Ectodermal cell (in vitro differentiated cells): ENCODE measurements around the gene SPOCD1.
"Not testable (repeated sequence)": the region's sequence is repeated elsewhere in the genome, so short reads cannot be mapped to it uniquely, and the experiment has no call there.

Experiments used
- H3K27ac ChIP-seq: 2 replicates; pipeline ENCODE4 v1.7.0; 2013; ENCODE audit warnings: mild to moderate bottlenecking, low read depth, low read length; ENCODE audit not compliant: insufficient read depth, poor library complexity, severe bottlenecking
- H3K27me3 ChIP-seq: 2 replicates; pipeline ENCODE4 v1.7.0; 2013; ENCODE audit warnings: mild to moderate bottlenecking, low read length; ENCODE audit not compliant: insufficient read depth, control insufficient read depth, poor library complexity, severe bottlenecking
- H3K36me3 ChIP-seq: one replicate; pipeline ENCODE4 v1.7.0; 2013; ENCODE audit warnings: low read length; ENCODE audit not compliant: control insufficient read depth, insufficient read depth
- H3K4me1 ChIP-seq: one replicate; pipeline ENCODE4 v1.7.0; 2013; ENCODE audit warnings: low read length; ENCODE audit not compliant: control insufficient read depth, insufficient read depth
- H3K4me3 ChIP-seq: 2 replicates; pipeline ENCODE4 v1.7.0; 2013; ENCODE audit warnings: low read depth, low read length, control low read depth; ENCODE audit not compliant: insufficient read depth
- H3K9me3 ChIP-seq: 2 replicates; pipeline ENCODE4 v1.7.0; 2013; ENCODE audit warnings: mild to moderate bottlenecking, low read length, moderate library complexity; ENCODE audit not compliant: control insufficient read depth
- WGBS, 2 experiments: methylation state at CpG; one replicate each; pipeline ENCODE4 v1.1.7; 2013; ENCODE audit warnings: missing lambda C conversion rate in 2 of 2; 5-methylcytosine and 5-hydroxymethylcytosine counted together

Gene SPOCD1

GRCh38 chr1:31830065-31830464 lies 14.2 kb upstream of the SPOCD1 start:
- no peaks in the 10 kb centered on the region for H3K9me3 ChIP-seq
- H3K36me3 ChIP-seq: no peaks in the 10 kb centered on the region
- H3K27ac ChIP-seq: no peak overlapping the region
- no peaks in the 10 kb centered on the region for H3K27me3 ChIP-seq
- 93 to 94% methylated on average over 10 of the region's 10 CpGs for WGBS, 2 experiments
- no peaks in the 10 kb centered on the region for H3K4me1 ChIP-seq
- no peak overlapping the region for H3K4me3 ChIP-seq

- 94 to 95% methylated on average over 15 of the region's 15 CpGs for WGBS, 2 experiments
- Histone ChIP-seq H3K27me3 (no peaks in the 10 kb centered on the region), H3K4me1 (no peaks in the 10 kb centered on the region)
These were observed 13.3 kb upstream of the SPOCD1 start for GRCh38 chr1:31828926-31829690.

GRCh38 chr1:31828341-31828740 lies 12.5 kb upstream of the SPOCD1 start:
- no peaks in the 10 kb centered on the region for H3K27me3 ChIP-seq
- H3K27ac ChIP-seq: no peak overlapping the region
- no peaks in the 10 kb centered on the region for H3K4me1 ChIP-seq
- WGBS, 2 experiments: 83 to 85% methylated on average over 8 of the region's 8 CpGs
- no peaks in the 10 kb centered on the region for H3K36me3 ChIP-seq
- H3K4me3 ChIP-seq: no peak overlapping the region
- no peaks in the 10 kb centered on the region for H3K9me3 ChIP-seq

More at GRCh38 chr1:31828926-31829690, 13.3 kb upstream of the SPOCD1 start:
- H3K27ac ChIP-seq: no peak overlapping the region
- H3K9me3 ChIP-seq: no peaks in the 10 kb centered on the region
- no peaks in the 10 kb centered on the region for H3K36me3 ChIP-seq
- no peak overlapping the region for H3K4me3 ChIP-seq

DNA sequence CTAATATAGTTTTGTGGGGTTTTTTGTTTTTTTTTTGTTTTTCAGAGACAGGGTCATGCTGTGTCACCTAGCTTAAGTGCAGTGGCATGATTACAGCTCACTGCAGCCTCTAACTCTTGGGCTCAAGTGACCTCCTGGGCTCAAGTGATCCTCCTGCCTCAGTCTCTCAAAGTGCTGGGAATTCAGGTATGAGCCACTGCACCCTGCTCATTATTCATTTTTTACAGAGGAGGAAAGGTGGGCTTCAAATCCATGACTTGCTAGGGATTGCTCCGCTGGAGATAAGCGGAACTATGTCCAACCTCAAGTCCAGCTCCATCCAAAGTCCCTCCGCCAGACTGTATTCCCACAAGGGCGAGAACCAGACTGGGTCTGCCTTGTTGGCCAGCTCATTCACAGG lies 8.0 kb upstream of the SPOCD1 start:
- H3K4me1 ChIP-seq: no peaks in the 10 kb centered on the region
- WGBS, 2 experiments: 94 to 96% methylated on average over 4 of the region's 4 CpGs
- no peak overlapping the region for H3K4me3 ChIP-seq
- no peaks in the 10 kb centered on the region for H3K9me3 ChIP-seq
- no peak overlapping the region for H3K27ac ChIP-seq
- H3K36me3 ChIP-seq: no peaks in the 10 kb centered on the region
- H3K27me3 ChIP-seq: no peaks in the 10 kb centered on the region

- Histone ChIP-seq H3K4me1 (no peaks in the 10 kb centered on the region), H3K36me3 (no peaks in the 10 kb centered on the region), H3K27me3 (no peaks in the 10 kb centered on the region), H3K9me3 (no peaks in the 10 kb centered on the region), H3K27ac (no peak overlapping the region), H3K4me3 (no peak overlapping the region)
- WGBS, 2 experiments: 90 to 92% methylated on average over 3 of the region's 3 CpGs
These were observed 6.9 kb upstream of the SPOCD1 start for GRCh38 chr1:31822766-31823165.

DNA sequence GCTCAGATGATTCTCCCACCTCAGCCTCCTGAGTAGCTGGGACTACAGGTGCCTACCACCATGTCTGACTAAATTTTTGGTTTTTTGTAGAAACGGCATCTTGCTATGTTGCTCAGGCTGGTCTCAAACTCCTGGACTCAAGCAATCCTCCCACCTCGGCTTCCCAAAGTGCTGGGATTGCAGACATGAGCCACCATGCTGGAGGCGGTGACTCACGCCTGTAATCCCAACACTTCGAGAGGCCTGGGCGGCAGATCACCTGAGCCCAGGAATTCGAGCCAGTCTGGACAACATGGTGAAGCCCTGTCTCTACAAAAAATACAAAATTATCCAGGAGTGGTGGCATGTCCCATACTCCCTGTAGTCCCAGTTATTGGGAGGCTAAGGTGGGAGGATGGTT lies 4.4 kb upstream of the SPOCD1 start:
- H3K4me1 ChIP-seq: not testable (repeated sequence)

GRCh38 chr1:31818206-31818605 lies 2.4 kb upstream of the SPOCD1 start:
- Histone ChIP-seq H3K27ac (no peak overlapping the region), H3K4me3 (no peak overlapping the region), H3K27me3 (no peaks in the 10 kb centered on the region), H3K9me3 (no peaks in the 10 kb centered on the region), H3K4me1 (no peaks in the 10 kb centered on the region), H3K36me3 (no peaks in the 10 kb centered on the region)
- 100% methylated on average over 1 of the region's 1 CpG; no CpG with 5 or more reads in 1 of the 2 experiments for WGBS, 2 experiments

More for the DNA sequence above, 4.4 kb upstream of the SPOCD1 start:
- not testable (repeated sequence) for H3K27ac ChIP-seq, H3K27me3 ChIP-seq, H3K4me3 ChIP-seq, H3K36me3 ChIP-seq, H3K9me3 ChIP-seq
- WGBS, 2 experiments: 94% methylated on average over 7 of the region's 7 CpGs

- not testable (repeated sequence) for H3K4me3 ChIP-seq, H3K9me3 ChIP-seq, H3K27me3 ChIP-seq, H3K4me1 ChIP-seq, H3K27ac ChIP-seq, H3K36me3 ChIP-seq
- 93 to 97% methylated on average over 7 of the region's 8 CpGs for WGBS, 2 experiments
These were observed 1.1 kb upstream of the SPOCD1 start for GRCh38 chr1:31816947-31817346.

DNA sequence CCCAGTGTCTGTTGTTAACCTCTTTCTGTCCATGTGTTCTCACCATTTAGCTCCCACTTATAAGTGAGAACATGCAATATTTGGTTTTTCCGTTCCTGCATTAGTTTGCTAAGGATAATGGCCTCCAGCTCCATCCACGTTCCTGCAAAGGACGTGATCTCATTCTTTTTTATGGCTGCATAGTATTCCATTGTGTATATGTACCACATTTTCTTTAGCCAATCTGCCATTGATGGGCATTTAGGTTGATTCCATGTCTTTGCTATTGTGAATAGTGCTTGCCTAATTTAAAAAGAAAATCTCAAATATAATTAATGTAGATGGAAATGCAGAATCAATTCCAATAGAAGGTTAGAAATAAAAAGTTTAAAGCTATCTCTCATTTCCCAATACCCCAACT lies 679 bp upstream of the SPOCD1 start:
- H3K4me1 ChIP-seq, H3K27ac ChIP-seq, H3K9me3 ChIP-seq, H3K36me3 ChIP-seq, H3K4me3 ChIP-seq, H3K27me3 ChIP-seq: not testable (repeated sequence)
- WGBS, 2 experiments: 97 to 100% methylated on average over 3 of the region's 3 CpGs

DNA sequence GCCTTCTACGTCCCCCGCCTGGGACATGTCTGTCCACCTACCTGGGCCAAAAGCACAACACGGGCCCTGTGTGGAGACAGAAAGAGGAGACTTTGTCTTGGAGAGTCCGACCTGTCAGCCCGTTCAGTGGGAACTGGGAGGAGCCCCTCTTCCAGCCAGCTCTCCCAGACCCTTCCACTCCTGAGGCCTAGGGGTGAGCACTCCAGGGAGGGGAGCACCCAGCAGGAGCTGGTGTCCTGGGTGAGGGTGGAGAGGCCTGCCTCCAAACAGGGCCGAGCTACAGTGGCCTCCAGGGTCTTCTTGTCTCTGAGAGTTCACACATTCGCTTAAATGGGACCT lies 546 bp downstream of the SPOCD1 start:
- no peak overlapping the region for H3K4me3 ChIP-seq
- no peak overlapping the region for H3K27ac ChIP-seq
- no peaks in the 10 kb centered on the region for H3K27me3 ChIP-seq
- no peaks in the 10 kb centered on the region for H3K9me3 ChIP-seq
- 94 to 96% methylated on average over 7 of the region's 7 CpGs for WGBS, 2 experiments
- no peaks in the 10 kb centered on the region for H3K36me3 ChIP-seq
- H3K4me1 ChIP-seq: no peaks in the 10 kb centered on the region
